ENCODE data around the gene DDAH1. TPM values are rescaled to one million over a fixed set of nuclear protein-coding genes. Genes with fewer than 3 reads are reported as not detected.
"Not testable (repeated sequence)": the region's sequence is repeated elsewhere in the genome, so short reads cannot be mapped to it uniquely, and the experiment has no call there.

The DDAH1 gene
- total RNA-seq, 2 donors from 2014 or later, result 0.74 TPM; not detected in 1

- Mint-ChIP-seq H3K4me1 (no peaks in the 10 kb centered on the region), H3K4me3 (no peak overlapping the region)
Observed at GRCh38 chr1:85484264-85484663, 19.3 kb upstream of the DDAH1 start.

GRCh38 chr1:85481688-85482087 is 16.7 kb upstream of the DDAH1 start:
- H3K27ac Mint-ChIP-seq, result no peak overlapping the region
- no peaks in the 10 kb centered on the region for H3K4me1 Mint-ChIP-seq
- no peaks in the 10 kb centered on the region for H3K9me3 Mint-ChIP-seq
- H3K4me3 Mint-ChIP-seq, result no peak overlapping the region
- H3K36me3 Mint-ChIP-seq (ENCODE audit: low read depth), result no peaks in the 10 kb centered on the region
- peaks cover 8% of the 10 kb centered on the region for H3K27me3 Mint-ChIP-seq
- ATAC-seq (replicated peaks), result no peak

More at GRCh38 chr1:85484264-85484663, 19.3 kb upstream of the DDAH1 start:
- Mint-ChIP-seq H3K27ac (no peak overlapping the region), H3K27me3 (peaks cover 14% of the 10 kb centered on the region), H3K9me3 (no peaks in the 10 kb centered on the region), H3K36me3 (ENCODE audit: low read depth) (no peaks in the 10 kb centered on the region)
- ATAC-seq (replicated peaks), result no peak

DNA sequence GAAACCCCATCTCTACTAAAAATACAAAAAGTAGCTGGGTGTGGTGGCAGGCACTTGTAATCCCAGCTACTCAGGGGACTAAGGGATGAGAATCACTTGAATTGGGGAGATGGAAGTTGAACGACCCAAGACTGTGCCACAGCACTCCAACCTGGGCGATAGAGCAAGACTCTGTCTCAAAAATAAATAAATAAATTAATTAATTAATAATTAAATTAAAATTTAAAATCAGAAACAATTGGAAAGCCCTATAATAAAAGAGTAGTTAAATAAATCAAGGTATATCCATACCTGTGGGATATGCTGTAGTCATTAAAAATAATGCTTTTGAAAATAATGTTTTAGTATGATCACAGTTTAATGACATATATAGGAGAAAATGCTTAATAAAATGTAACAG is 15.6 kb upstream of the DDAH1 start:
- peaks cover 12% of the 10 kb centered on the region for H3K27me3 Mint-ChIP-seq
- no peak overlapping the region for H3K27ac Mint-ChIP-seq
- H3K36me3 Mint-ChIP-seq (ENCODE audit: low read depth), result no peaks in the 10 kb centered on the region
- H3K4me3 Mint-ChIP-seq, result no peak overlapping the region
- H3K9me3 Mint-ChIP-seq, result no peaks in the 10 kb centered on the region
- H3K4me1 Mint-ChIP-seq, result no peaks in the 10 kb centered on the region
- ATAC-seq (replicated peaks), result no peak

DNA sequence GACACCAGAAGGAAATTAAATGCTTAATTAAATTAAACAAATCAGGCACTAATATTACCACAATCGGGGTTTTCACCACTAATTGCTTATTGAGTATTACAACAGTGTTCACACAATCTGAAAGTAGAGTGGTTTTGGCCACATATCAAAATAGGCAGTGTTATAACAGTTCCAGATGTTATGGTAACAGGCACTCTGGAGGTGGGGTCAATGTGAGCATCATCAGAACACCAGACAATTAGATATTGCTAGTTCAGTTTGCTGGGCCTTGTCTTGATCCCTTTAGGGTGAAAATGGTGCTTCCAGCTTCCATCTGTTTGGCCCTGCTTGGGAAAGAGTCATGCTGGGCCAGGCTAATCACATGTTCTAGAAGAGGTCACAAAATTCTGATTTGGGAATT is 14.5 kb upstream of the DDAH1 start:
- Mint-ChIP-seq H3K4me1 (no peaks in the 10 kb centered on the region), H3K9me3 (no peaks in the 10 kb centered on the region), H3K4me3 (no peak overlapping the region), H3K27me3 (peaks cover 12% of the 10 kb centered on the region), H3K36me3 (ENCODE audit: low read depth) (no peaks in the 10 kb centered on the region), H3K27ac (no peak overlapping the region)
- ATAC-seq (replicated peaks), result no peak

DNA sequence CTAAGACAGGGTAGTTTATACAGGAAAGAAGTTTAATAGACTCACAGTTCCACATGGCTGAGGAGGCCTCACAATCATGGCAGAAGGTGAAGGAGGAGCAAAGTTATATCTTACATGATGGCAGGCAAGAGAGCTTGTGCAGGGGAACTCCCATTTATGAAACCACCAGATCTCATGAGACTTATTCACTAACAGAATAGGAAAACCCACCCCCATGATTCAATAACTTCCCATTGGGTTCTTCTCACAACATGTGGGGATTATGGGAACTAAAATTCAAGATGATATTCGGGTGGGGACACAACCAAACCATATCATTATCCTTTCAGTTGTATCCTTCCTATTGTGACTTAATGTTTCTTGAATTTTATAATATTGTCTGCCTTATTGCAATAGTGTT is 13.4 kb upstream of the DDAH1 start:
- Mint-ChIP-seq H3K36me3 (ENCODE audit: low read depth) (no peaks in the 10 kb centered on the region), H3K27ac (no peak overlapping the region), H3K27me3 (peaks cover 18% of the 10 kb centered on the region), H3K4me1 (no peaks in the 10 kb centered on the region), H3K4me3 (no peak overlapping the region), H3K9me3 (peaks cover 4% of the 10 kb centered on the region)
- ATAC-seq (replicated peaks), result no peak

GRCh38 chr1:85475055-85475454 is 10.1 kb upstream of the DDAH1 start:
- Mint-ChIP-seq H3K36me3 (ENCODE audit: low read depth) (no peaks in the 10 kb centered on the region), H3K27ac (no peak overlapping the region), H3K27me3 (peaks cover 20% of the 10 kb centered on the region), H3K9me3 (peaks cover 4% of the 10 kb centered on the region), H3K4me1 (no peaks in the 10 kb centered on the region), H3K4me3 (no peak overlapping the region)
- ATAC-seq (replicated peaks), result no peak

GRCh38 chr1:85473390-85473789 is 8.4 kb upstream of the DDAH1 start:
- H3K27ac Mint-ChIP-seq, result no peak overlapping the region
- H3K4me1 Mint-ChIP-seq, result no peaks in the 10 kb centered on the region
- H3K9me3 Mint-ChIP-seq, result peaks cover 4% of the 10 kb centered on the region
- H3K27me3 Mint-ChIP-seq, result peaks cover 27% of the 10 kb centered on the region
- ATAC-seq (replicated peaks), result no peak
- H3K4me3 Mint-ChIP-seq, result no peak overlapping the region
- H3K36me3 Mint-ChIP-seq (ENCODE audit: low read depth), result no peaks in the 10 kb centered on the region

DNA sequence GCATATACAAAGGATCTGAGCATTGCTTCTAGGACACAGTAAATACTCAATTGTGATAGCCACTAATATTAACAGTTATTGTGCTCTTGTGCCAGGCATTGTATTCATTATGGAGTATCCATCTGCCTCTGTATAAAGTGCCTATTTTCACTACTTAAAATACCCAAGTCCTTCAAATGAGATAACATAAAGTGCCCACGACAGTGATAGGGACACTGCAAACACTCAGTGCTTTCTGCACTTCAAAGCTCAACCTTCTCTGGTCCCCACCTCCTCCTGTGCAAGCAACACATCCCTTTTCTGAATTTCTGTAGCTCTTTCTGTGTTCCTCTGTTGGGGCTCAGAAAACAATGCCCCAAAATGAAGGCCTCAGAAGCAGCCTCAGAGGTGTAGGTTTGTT is 6.6 kb upstream of the DDAH1 start:
- Mint-ChIP-seq H3K4me3 (no peak overlapping the region), H3K27ac (no peak overlapping the region), H3K27me3 (peaks cover 35% of the 10 kb centered on the region), H3K36me3 (ENCODE audit: low read depth) (no peaks in the 10 kb centered on the region), H3K9me3 (peaks cover 4% of the 10 kb centered on the region), H3K4me1 (no peaks in the 10 kb centered on the region)
- no peak for ATAC-seq (replicated peaks)

DNA sequence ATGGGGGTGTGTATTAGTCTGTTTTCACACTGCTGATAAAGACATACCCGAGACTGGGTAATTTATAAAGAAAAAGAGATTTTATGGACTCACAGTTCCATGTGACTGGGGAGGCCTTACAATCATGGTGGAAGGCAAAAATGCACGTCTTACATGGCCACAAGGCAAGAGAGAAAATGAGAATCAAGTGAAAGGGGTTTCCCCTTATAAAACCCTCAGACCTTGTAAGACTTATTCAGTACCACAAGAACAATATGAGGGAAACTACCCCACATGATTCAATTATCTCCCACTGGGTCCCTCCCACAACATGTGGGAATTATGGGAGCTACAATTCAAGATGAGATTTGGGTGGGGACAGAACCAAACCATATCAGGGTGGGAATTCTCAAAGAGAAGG is 5.2 kb upstream of the DDAH1 start:
- peaks cover 34% of the 10 kb centered on the region for H3K27me3 Mint-ChIP-seq
- H3K36me3 Mint-ChIP-seq (ENCODE audit: low read depth); H3K4me1 Mint-ChIP-seq; H3K27ac Mint-ChIP-seq; H3K9me3 Mint-ChIP-seq; H3K4me3 Mint-ChIP-seq: not testable (repeated sequence)
- ATAC-seq (replicated peaks), result peak; percentile 78

- H3K4me1 Mint-ChIP-seq, result no peaks in the 10 kb centered on the region
- ATAC-seq (replicated peaks), result no peak
Observed at GRCh38 chr1:85467929-85468540, 3.1 kb upstream of the DDAH1 start.

DNA sequence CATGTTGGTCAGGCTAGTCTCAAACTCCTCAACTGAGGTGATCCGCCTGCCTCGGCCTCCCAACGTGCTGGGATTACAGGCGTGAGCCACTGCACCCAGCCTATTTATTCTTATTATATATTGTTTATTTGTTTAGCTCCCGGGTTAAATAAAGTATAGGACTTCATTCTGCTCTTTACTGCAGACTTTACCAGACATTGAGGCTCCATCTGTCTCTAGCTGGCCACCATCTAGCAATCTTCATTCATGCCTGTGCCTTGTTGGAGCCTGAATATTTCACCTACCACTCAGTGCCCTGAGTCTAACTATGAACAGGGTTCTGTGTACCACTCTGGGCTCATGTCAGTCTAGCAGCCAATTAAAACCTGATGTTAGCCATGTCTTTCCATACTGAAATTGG is 2.1 kb upstream of the DDAH1 start:
- no peaks in the 10 kb centered on the region for H3K36me3 Mint-ChIP-seq (ENCODE audit: low read depth)
- no peak overlapping the region for H3K27ac Mint-ChIP-seq
- H3K27me3 Mint-ChIP-seq, result peaks cover 48% of the 10 kb centered on the region
- H3K4me1 Mint-ChIP-seq, result no peaks in the 10 kb centered on the region
- H3K4me3 Mint-ChIP-seq, result no peak overlapping the region
- no peak for ATAC-seq (replicated peaks)
- no peaks in the 10 kb centered on the region for H3K9me3 Mint-ChIP-seq

More at GRCh38 chr1:85467929-85468540, 3.1 kb upstream of the DDAH1 start:
- no peak overlapping the region for H3K27ac Mint-ChIP-seq
- no peaks in the 10 kb centered on the region for H3K9me3 Mint-ChIP-seq
- no peak overlapping the region for H3K4me3 Mint-ChIP-seq
- no peaks in the 10 kb centered on the region for H3K36me3 Mint-ChIP-seq (ENCODE audit: low read depth)
- H3K27me3 Mint-ChIP-seq, result peaks cover 39% of the 10 kb centered on the region

DNA sequence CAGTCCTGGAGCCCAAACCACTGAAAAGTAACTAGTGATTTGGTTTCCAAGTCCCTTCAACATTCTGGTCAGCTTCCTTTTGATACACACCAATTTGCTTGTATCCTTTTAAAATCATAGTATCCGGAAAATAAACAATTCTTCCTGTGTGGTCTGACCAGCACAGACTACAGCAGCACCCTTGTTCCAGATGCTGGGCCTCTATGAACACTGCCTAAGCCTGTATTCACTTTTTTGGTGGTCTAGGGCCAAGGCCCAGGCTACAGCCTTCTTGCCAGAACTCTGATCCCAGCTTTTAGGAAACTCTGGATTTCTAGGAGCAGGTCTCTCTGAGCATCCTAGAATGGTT is 801 bp upstream of the DDAH1 start:
- no peak for ATAC-seq (replicated peaks)
- Mint-ChIP-seq H3K27ac (no peak overlapping the region), H3K27me3 (peaks cover 51% of the 10 kb centered on the region), H3K4me1 (no peaks in the 10 kb centered on the region), H3K9me3 (no peaks in the 10 kb centered on the region), H3K36me3 (ENCODE audit: low read depth) (no peaks in the 10 kb centered on the region), H3K4me3 (peak overlapping the region; percentile 43)

- Mint-ChIP-seq H3K9me3 (no peaks in the 10 kb centered on the region), H3K4me1 (no peaks in the 10 kb centered on the region), H3K4me3 (peak overlapping the region; percentile 34), H3K27ac (no peak overlapping the region), H3K36me3 (ENCODE audit: low read depth) (no peaks in the 10 kb centered on the region), H3K27me3 (peaks cover 51% of the 10 kb centered on the region)
- peak; percentile 55 for ATAC-seq (replicated peaks)
Observed at GRCh38 chr1:85464497-85465098, 361 bp downstream of the DDAH1 start.

- peaks cover 54% of the 10 kb centered on the region for H3K27me3 Mint-ChIP-seq
- H3K4me3 Mint-ChIP-seq, result peak overlapping the region; percentile 34
- no peak overlapping the region for H3K27ac Mint-ChIP-seq
- H3K4me1 Mint-ChIP-seq, result no peaks in the 10 kb centered on the region
- ATAC-seq (replicated peaks), result peak; percentile 15
- no peaks in the 10 kb centered on the region for H3K36me3 Mint-ChIP-seq (ENCODE audit: low read depth)
- no peaks in the 10 kb centered on the region for H3K9me3 Mint-ChIP-seq
Observed at GRCh38 chr1:85463731-85464496, 1.0 kb downstream of the DDAH1 start.
